DOHH2 (cell line): ENCODE results near the gene POSTN.

Source experiments
- EZH2phosphoT487 ChIP-seq: fragments of 200-600 bp; sonication (generic); IDR thresholded peaks from 2 replicates; pipeline ENCODE4 v1.6.1; 2017; ENCODE audit warnings: borderline replicate concordance, mild to moderate bottlenecking, antibody characterized with exemption, low read length, moderate library complexity, mixed read lengths
- TF ChIP-seq, protein P1 (sequence below): fragments of 200-600 bp; sonication (generic); IDR thresholded peaks from one replicate; pipeline ENCODE4 v1.5.1; 2014; ENCODE audit warnings: antibody characterized with exemption, mild to moderate bottlenecking, low read depth, low read length; ENCODE audit not compliant: poor library complexity, severe bottlenecking

DNA sequence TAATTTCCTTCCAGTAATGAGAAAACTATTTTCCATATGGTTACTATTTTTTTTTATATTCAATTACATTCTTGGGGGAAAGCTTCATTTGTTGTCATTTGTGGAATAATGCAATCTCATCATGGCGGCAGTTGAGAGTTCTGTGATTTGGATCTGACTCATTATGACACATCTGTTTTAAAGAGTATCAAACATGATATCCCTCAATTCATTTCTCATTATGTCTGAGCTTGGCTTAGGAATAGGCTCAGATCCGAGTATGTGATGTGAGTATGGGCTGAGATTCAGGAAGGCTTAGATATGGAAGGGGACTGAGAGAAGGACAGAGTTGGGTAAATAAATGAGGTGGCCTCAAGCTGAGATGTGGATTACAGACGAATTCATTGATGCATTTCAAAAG is 64.4 kb downstream of the POSTN start:
- TF ChIP-seq, protein P1, sequence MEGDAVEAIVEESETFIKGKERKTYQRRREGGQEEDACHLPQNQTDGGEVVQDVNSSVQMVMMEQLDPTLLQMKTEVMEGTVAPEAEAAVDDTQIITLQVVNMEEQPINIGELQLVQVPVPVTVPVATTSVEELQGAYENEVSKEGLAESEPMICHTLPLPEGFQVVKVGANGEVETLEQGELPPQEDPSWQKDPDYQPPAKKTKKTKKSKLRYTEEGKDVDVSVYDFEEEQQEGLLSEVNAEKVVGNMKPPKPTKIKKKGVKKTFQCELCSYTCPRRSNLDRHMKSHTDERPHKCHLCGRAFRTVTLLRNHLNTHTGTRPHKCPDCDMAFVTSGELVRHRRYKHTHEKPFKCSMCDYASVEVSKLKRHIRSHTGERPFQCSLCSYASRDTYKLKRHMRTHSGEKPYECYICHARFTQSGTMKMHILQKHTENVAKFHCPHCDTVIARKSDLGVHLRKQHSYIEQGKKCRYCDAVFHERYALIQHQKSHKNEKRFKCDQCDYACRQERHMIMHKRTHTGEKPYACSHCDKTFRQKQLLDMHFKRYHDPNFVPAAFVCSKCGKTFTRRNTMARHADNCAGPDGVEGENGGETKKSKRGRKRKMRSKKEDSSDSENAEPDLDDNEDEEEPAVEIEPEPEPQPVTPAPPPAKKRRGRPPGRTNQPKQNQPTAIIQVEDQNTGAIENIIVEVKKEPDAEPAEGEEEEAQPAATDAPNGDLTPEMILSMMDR = no peak
- no peak for TF ChIP-seq EZH2phosphoT487
